Measurements from ENCODE around the gene PSMB2. TPM values are rescaled to one million over a fixed set of nuclear protein-coding genes. Genes with fewer than 3 reads are reported as not detected.

PSMB2 gene
- total and polyA plus RNA-seq, 9 donors: 16.7 to 88.7 (median 36.9) TPM

- H3K27ac ChIP-seq: no peak overlapping the region
- no peaks in the 10 kb centered on the region for H3K36me3 ChIP-seq
- intact Hi-C loops (cut with DNase I): no loop called here
- H3K4me1 ChIP-seq (ENCODE audit: insufficient read depth): peaks cover 2% of the 10 kb centered on the region
- 36 to 43% (median 39%) methylated on average over 7 of the region's 7 CpGs for WGBS, 3 donors
- no peak for DNase-seq
- TF ChIP-seq EP300 (IDR thresholded peaks at IDR 0.05) (no peak), POLR2A (IDR thresholded peaks at IDR 0.05) (no peak), CTCF (IDR thresholded peaks at IDR 0.05) (no peak)
- no peak overlapping the region for H3K4me3 ChIP-seq
- no peaks in the 10 kb centered on the region for H3K27me3 ChIP-seq
- no peaks in the 10 kb centered on the region for H3K9me3 ChIP-seq
Observed at GRCh38 chr1:35554266-35555211, 86.8 kb downstream of the PSMB2 start.

- Histone ChIP-seq H3K9me3 (no peaks in the 10 kb centered on the region), H3K27me3 (no peaks in the 10 kb centered on the region), H3K36me3 (no peaks in the 10 kb centered on the region), H3K27ac (no peak overlapping the region), H3K4me3 (no peak overlapping the region), H3K4me1 (ENCODE audit: insufficient read depth) (peaks cover 2% of the 10 kb centered on the region)
- intact Hi-C loops (cut with DNase I): no loop called here
- TF ChIP-seq EP300 (IDR thresholded peaks at IDR 0.05): no peak
- no peak for TF ChIP-seq CTCF (IDR thresholded peaks at IDR 0.05)
- TF ChIP-seq POLR2A (IDR thresholded peaks at IDR 0.05): no peak
- 42 to 54% (median 47%) methylated on average over 2 of the region's 2 CpGs for WGBS, 3 donors
- no peak for DNase-seq
Observed at GRCh38 chr1:35553851-35554250, 87.5 kb downstream of the PSMB2 start.

Other genes with a start within 250 kb of the PSMB2 start
- 10 to 100 TPM; 32.5 to 66.7 (median 42.7) TPM for gene KIAA0319L, start 84.1 kb downstream of the PSMB2 start, total RNA-seq
- 10 to 100 TPM; 18.2 to 78.3 TPM for gene KIAA0319L, start 84.1 kb downstream of the PSMB2 start, polyA plus RNA-seq
- 10 to 100 TPM; 15.4 to 36.2 (median 28.2) TPM for gene NCDN, start 83.7 kb downstream of the PSMB2 start, total RNA-seq
- gene NCDN, start 83.7 kb downstream of the PSMB2 start, polyA plus RNA-seq: 10 to 100 TPM in 1 of 2 donors, 1 to 10 TPM in 1; 5.9 to 13.6 TPM
- gene TFAP2E, start 68.2 kb downstream of the PSMB2 start, total RNA-seq: 1 to 10 TPM in 4 of 7 donors, under 1 TPM in 3; 0.24 to 1.6 (median 1.3) TPM
- gene TFAP2E, start 68.2 kb downstream of the PSMB2 start, polyA plus RNA-seq: 1 to 10 TPM in 1 of 2 donors, under 1 TPM in 1; 0.67 to 1.1 TPM
- 10 to 100 TPM in 5 of 7 donors, 1 to 10 TPM in 2; 8.0 to 13.8 (median 12.1) TPM for gene C1orf216, start 77.4 kb upstream of the PSMB2 start, total RNA-seq
- gene C1orf216, start 77.4 kb upstream of the PSMB2 start, polyA plus RNA-seq: 10 to 100 TPM in 1 of 2 donors, 1 to 10 TPM in 1; 6.5 to 20.0 TPM
- 1 to 10 TPM in 1 of 7 donors, under 1 TPM in 4, not detected in 2; 0.05 to 1.8 (median 0.20) TPM for gene CLSPN, start 128.5 kb upstream of the PSMB2 start, total RNA-seq
- gene CLSPN, start 128.5 kb upstream of the PSMB2 start, polyA plus RNA-seq: under 1 TPM; 0.15 to 0.60 TPM
- gene AGO4, start 166.5 kb upstream of the PSMB2 start, total RNA-seq: 10 to 100 TPM in 3 of 7 donors, 1 to 10 TPM in 4; 6.5 to 14.3 (median 9.9) TPM
- gene AGO4, start 166.5 kb upstream of the PSMB2 start, polyA plus RNA-seq: 1 to 10 TPM; 6.7 to 10.0 TPM
- gene AGO1, start 241.7 kb upstream of the PSMB2 start, total RNA-seq: 10 to 100 TPM; 10.1 to 34.0 (median 29.8) TPM
- gene AGO1, start 241.7 kb upstream of the PSMB2 start, polyA plus RNA-seq: 10 to 100 TPM in 1 of 2 donors, 1 to 10 TPM in 1; 5.1 to 16.3 TPM

Measured in ovary (tissue), 9 donors.